NCI-H460 (cell line): ENCODE data around the gene HOXA10. TPM values are rescaled to one million over a fixed set of nuclear protein-coding genes. Genes with fewer than 3 reads are reported as not detected.
A peak's percentile ranks its signal among the peaks of the same experiment; 100 is the strongest.

Experiments
- DNase-seq: peaks from one replicate; pipeline ENCODE4 v3.0.0-alpha.2; 2016; ENCODE audit warnings: low read depth; ENCODE audit errors: extremely low read depth
- polyA plus RNA-seq: library from polyadenylated mRNA; depleted of rRNA; stranded (reverse); fragments of >200 nt; gene quantifications from 2 replicates; pipeline ENCODE4 v1.2.3, GENCODE V29; 2014; cell fraction: nucleus; rRNA removed
- total RNA-seq: library from RNA; depleted of rRNA; stranded (reverse); fragments of >200 nt; shearing (Covaris generic); gene quantifications from 2 replicates; pipeline ENCODE4 v1.2.3, GENCODE V29; 2014; rRNA removed

The HOXA10 gene
- 9.8 and 11.9 TPM in 2 replicates for total RNA-seq
- 5.8 and 14.1 TPM in 2 replicates for polyA plus RNA-seq

DNA sequence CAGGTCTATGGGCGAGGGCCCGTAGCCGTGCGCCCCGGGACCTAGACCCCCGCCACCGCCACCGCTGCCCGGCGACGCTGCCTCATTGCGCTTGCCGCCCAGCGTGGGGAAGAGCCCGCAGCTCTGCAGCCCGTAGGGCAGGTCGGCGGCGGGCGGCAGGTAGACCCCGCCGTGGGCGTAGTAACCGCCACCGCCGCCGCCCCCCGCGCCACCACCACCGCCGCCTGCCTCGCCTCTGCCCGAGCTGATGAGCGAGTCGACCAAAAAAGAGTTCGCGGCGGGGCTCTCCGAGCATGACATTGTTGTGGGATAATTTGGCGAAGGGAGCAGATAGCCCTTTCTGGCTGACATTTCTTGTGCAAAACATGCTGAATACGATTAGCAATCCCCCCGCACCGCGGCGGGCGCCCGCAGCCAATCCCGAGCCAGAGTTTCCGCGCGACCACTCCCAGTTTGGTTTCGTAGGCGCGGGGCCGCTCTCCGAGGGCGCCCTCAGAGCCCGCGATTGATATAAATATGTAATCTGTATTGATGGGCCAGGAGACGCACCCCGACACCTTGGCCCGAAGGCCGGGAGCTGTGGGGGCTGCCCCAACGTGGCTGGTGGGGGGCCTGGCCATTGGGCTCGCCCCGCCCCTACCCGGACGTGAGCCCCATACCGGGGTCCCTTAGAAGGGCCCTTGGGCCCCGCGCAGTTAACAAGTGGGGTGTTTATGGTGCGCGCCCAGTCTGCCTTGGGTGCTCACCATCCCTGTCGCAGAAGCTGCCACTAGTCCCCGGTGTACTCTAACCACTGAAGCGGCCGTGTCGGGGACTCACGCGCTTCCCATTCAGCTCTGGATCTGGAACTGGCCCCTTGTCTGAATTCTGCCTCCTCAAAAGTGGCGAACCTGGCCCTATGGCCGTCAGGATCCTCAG is at the start of gene HOXA10:
HOXA10 (minus strand) TSS at position 365 of the 918 bp plus-strand sequence; CDS start at position 351, 14 bp downstream.
- no peak for DNase-seq

DNA sequence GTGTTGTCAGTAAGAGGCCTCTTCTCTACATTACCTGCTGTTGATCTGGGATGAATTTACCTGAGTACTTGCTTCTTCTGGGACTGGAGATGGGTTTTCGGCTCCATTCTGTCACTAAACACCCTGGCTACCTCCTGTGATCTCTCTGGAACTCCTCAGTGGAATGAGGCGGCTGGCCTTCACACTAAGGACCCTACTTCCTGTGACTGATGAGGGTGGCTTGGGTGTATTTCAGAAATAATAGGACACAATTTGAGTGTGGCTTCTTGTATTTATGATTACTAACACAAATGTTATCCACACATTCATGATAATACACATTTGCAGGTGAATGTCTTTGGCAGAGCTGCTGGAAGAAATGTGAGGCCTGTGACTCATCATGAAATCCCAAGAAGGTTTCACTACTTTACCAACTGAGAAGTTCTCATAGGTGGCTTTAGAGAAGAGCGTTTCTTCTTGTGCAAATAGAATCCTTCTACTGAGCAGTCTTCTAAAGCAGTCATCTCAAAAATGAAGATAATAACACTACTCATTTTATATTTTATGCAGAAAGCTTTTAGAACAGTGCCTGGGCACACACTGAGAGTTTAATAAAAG is 47.2 kb upstream of the HOXA10 start:
- DNase-seq = no peak

DNA sequence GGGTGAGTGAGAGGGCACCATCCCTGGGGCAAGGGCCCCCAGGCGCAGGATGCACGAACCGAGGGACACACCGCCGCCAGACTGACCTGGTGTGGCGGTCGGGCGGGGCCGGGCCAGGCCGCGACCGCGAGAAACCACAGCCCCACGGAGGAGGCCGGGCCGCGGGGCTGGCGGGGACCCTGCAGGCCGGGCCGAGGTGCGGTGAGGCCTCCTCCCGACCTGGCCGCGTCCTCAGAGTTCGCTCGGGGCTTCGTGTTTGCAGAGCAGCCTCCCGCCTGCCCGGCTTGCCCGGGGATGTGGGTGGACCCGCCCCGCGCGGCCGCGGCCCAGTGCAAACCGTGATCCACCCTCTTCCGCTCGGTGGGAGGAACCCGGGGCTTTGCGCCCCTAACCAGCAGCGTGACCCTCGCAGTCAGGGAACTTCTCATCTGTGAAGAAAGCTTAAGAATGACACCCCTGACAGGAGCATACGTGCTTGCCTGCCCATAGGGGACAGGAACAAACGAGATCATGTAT is 46.4 kb upstream of the HOXA10 start:
- no peak for DNase-seq

DNA sequence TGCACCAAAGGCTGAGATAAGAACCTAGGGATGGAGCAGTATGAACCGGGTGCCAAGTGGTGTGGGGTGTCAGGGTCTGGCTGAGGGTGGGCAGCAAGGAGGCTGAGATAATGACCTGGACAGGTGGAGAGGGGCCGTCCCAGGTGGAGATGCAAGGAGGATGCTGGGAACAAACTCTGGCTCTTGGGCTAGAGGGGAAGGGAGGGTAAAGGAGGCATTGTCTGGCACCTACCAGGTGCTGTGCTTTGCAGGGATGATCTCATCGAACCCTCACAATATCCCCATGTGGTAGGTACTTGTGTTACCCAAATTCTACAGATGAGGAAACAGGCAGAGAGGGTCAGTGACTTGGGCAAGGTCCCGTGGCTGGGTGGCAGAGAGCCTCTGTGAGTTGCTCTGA is 45.7 kb upstream of the HOXA10 start:
- DNase-seq = no peak

DNA sequence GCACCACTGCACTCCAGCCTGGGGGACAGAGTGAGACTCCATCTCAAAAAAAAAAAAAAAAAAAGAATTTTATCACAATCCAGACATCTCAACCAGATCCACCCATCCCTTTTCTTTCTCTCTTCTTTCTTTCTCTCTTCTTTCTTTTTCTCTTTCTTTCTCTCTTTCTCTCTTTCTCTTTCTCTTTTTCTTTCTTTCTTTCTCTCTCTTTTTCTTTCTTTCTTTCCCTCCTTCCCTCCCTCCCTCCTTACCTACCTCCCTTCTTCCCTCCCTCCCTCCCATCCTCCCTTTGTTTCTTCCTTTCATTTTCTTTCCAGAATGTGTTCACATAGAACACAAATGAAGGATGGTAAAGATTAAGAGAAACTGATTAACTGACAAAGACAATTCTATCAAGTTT is 43.8 kb upstream of the HOXA10 start:
- no peak for DNase-seq

DNA sequence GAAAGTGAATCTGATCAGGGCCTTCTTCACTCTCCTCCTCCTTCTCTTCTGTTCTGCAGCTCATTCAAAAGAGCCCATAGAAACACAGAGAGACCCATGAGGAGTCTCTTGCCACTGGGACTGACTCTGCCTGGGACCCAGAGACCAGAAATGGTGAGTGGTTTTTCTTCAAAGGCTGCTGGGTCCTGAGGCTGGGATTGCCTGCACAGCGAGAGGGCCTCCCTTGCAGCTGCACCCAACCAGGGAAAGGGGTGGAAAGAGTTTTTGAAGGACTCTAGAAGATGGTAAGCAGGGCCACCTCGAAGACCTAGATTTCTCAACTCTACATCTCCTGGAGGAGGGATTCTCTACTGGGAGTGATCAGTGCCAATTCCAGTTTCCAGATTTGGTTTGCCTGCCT is 41.2 kb upstream of the HOXA10 start:
- no peak for DNase-seq

DNA sequence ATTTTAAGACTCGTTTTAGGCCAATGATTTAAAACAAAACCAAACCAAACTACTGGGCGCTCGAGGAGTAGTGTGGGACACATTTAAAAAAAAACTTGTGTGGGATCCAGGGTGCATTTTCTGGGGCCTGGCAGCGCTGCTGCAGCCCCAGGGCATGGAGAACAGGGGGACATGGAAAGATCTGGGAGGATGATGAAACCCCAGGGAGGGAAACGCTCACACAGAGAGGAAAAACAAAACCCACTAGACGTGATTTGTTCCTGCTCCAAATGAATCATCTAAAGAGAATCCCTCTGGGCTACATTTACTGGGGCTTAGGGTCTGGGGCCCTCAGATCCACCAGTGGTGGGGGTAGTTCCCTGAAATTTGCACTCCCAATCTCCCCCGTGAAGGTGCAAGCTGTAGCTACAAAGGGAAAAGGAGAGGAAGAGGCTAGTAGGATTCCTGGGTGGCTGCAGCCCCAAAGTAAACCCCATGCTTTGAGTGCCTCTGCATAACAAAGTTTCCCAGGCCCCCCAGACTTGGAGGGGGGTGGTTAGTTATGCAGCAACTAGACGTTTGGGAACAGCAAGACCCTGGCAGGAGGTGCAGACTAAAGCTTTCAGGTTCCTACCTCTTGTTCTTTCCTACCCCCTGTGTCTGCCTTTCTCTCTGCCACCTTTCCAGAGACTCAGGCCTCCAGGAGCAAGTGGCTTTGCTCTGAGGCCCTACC is 40.3 kb upstream of the HOXA10 start:
- DNase-seq = no peak

DNA sequence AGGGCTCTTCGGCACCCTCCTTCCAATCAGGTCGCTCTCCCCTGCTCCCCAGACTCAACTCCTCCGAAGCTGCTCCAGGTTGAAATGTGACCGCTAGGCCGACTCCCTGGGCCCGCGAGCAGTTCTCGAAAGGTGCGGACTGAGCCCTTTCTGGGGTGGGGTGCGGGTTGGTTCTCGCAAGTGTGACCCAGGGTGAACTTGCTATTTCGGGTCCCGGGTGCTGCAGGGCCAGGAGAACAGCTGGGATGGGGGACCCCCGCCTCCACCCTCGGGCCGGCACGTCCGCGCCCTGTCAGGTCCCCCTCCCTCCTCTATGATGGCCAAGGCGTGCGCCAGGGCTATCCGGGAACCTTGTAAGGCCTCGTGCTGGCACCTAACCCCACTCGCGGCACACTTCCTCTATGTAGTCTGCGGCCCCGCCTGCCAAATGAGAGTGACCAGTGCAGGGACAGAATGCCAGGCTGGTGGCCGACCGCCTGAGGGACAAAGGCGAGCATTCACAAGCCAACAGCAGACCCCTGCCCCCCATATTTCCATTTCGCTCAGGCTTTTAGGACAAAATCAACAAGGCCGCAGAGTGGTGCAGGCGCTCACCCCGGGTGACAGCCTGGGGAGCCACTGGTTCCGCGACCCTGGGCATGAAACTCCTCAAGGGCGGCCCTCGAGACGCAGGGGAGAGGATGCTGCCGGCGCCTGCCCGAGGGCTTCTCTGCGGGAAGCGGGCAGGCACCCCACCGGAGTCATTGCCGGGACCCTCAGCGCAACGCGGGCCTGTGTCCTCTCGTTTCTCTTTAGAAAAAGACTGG is 39.5 kb upstream of the HOXA10 start:
- DNase-seq = no peak

DNA sequence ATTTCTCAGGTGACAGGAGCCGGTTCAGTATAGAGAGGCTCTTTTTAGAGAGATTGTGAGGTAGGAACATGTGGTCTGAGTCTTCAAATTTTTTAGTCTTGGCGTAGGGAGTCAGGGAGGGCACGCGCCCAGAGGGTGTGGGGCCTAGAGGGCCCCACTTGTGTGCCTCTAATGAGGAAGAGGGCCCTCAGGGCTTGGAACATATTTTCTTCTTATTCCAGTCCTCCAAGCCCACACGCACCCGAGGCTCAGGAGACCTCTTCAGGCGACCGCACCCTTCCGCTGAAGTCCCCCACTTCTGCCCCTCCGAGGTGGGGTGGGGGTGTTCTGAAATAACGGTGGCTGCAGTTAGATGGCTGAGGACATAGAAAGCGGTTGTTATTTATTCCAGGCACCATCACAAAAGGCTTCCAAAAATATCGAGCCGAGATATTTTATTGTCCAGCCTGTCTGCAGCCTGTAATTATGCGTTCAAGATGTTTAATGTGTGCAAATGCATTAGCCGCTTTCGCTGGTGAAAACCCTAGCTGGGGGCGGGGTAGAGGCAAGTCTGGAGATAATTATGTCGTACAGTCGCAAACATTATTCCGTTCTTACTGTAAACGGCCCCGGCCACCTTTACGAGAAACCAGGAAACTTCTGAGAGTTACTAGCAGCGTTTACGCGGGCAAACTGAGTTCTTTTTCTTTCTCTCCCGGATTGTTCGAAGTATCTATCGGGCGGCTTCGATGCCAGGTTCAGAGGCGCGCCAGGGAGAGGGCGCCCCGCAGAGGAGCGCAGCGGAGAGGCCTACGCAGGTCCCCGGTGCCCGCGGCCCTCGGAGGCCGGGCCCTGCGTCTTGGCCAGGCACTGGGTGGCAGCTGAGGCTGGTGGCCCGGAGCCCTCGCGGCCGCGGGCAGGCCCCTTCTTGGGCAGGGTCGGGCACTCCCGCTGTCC is 38.6 kb upstream of the HOXA10 start:
- no peak for DNase-seq

DNA sequence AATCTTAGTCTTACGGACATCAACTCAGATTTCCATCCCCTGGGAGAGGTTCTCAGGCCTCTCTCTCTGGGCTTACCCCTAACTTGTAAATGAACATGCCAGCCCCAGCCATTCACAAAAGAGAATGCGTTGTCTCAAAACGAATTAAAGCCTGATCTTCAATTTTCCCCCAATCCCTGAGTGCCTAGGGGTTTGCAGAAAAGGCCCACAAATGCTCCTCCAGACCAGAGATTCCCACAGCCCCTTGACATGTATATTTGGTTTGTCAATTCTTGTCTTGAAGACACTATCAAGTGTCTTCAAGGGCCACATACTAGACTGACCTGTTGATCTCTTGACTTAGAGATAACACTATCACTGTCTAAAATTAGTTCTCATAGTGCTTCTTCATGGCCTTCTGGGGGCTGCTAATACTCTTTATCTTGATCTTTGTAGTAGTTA is 37.7 kb upstream of the HOXA10 start:
- DNase-seq = no peak

DNA sequence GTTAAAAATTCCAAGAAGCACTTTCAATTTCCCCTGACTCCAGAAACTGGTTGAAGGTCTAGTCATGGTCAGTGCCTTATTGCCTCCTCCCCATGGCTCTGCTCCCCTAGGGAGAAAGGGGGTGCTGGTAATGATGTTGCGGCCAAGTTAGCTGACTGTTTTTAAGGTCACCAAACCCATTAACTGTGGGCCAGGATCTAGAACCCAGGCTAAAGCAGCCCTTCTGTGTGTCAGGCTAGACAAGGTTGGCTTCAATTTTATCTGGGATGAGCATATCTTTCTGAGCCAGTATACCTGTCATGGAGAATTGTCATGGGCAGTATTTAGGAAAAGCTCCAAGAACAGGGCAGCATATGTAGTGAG is 36.9 kb upstream of the HOXA10 start:
- DNase-seq = no peak

DNA sequence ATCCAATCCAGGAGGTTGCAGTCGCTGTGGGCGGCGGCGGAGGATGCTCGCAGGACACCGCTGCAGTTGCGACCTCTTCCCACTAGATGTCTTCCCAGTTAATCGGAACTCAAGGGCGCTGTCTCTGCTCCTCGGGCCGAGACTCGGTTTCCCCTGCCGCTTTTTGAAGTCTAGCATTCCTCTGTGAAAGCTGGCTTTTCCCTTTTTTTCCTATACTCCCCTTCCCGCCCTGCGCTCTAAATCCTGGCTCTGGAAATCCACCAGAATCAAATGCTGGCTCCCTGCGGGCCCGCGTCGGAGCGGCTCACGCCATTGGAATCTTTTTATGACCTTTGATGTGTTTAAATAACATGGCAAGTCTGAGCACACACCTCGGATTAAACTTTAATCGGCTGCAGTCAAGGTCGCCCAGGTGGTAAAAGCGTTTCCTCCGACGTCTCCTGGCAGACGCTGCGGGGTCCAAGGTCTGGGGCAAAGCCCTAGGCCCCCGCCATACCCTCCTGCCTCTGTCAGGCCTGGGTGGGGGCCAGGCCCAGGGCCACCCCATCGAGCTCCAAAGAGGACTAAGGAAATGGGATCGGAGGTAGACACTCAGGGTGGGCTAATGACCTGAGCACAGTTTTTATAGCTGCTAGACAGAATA is 36.4 kb upstream of the HOXA10 start:
- DNase-seq = peak; percentile 53

DNA sequence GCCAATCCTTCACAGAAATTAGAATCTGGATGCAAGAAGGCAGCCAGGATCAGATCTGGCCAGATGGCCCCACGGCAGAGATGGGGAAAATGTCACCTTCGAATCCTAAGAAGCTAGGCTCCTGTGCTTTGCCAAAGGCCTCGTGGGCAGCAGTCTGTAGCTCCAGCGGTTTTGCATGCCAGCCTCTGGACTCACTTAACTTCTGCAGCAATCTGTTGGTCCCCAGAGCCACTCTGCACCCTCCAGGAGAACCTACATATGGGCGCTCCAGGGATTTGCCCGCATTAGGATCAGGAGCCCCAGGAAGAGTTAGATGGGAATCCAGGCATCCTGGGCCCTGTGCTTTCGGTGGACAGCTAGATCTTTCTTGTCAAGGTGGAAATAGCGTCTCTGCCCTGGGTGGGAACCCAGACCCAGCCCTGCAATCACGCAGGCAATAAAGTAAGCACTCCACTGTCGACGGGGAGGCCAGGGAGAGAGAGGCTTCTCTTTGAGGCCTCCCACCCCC is 35.9 kb upstream of the HOXA10 start:
- DNase-seq = no peak

DNA sequence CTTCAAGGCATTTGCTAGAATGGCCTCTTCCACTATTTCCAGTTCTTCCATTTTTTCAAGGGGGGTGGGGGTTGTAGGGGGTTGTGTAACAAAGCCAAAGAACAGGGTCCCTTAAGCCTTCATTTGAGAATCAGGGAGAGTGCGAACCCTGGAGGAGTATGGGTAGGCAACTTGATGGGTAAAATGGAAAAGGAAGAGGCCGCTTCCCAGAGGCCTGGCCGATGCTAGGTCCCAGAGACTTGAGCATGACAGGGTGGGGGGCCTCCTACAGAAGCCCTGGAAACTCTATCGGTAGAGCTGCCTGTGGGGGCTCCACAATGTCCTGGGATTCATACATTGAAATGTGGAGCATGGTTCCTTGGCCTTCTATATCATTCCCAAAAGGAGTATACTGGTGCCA is 34.9 kb upstream of the HOXA10 start:
- no peak for DNase-seq

DNA sequence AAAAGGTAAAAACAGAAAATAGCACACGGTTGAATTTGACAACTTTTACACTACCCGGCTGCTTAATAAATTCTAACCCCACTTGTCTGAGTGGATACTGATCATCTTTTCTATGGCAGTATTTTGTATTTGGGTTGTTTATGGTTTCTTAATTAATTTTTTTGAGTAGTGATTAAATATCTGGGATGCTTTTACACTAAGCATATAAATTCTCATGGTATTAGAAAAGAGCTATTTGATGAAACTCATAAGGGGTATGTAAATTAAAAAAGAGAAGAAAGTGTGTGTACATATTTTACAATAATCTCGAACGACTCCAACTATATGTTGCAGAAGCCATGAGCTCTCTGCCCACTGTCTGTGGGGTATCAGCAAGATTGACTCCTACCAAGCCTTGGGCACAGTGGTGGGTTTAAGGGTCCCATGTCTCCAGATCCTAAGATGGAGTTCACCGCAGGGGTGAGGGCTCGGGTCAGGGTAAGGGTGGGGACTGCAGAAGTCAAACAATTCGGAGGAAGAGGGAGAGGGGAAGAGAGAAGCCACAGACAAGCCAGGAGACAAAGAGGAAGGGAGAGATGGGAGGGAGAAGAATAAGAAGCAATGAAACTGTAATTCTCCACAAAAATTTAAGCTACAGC is 33.3 kb upstream of the HOXA10 start:
- no peak for DNase-seq

DNA sequence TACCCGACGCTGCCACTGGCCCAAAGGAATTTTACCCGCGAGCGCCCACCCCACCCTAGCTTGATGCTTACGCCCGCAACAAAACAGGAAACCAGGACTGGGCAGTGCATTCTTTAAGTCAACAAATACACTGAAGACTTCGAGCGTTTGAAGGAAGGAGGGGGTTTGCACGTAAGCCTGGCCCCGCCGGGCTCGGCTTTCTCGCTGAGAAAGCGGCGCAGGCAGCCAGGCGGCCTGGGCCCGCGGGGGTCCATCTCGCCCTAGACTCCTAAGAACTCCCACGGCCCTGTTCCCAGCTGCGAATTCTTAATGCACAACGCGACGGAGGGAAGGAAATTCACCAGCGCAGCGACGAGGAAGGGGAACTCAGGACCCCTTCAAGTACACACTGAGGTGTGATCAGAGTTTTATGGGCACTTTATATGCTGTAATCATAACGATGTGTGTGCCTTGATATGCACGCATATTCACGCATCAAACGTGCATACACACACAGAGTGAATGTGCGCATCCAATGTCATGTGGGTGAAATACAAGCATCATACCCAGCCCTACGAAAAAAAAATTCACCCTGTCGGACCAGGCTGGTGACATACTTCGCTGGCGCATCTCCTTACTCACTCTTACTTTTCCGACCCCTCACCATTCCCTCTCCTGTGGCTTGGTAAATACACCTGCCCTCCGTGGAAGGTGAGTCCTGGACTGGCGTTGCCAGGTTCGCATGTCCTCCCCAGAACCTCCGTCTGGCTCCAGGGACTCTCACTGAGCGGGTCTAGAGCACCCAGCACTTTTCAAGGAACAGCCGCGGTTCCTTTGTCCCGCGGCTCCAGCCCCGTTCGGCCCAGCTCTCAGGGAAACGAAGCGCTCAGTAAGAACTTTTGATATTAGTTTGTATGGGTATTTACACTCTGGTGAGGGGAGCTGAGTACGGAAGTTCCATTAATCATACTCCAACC is 31.5 kb upstream of the HOXA10 start:
- DNase-seq = no peak

DNA sequence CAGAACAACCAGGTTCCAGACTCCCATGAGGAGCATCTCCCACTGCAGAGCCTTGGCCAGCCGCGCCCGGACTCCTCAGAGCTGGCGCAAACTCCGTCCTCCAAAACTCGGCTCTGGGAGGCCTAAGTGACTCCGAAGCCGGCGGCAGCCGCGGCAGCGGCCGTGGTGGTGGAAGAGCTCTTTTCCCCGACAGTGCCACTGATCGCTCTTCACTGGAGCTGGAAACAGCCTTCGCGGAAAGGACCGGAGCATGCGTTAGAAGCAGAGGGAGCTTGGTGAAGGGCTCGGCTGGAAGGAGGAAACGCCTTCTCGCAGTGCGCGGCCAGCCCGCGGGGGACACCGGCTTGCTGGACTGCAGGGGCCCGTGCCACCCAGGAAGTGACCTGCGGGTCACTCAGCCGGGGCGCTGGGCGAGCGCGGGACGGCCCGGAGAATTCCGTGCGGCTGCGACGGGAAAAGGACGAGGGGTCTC is 30.8 kb upstream of the HOXA10 start:
- DNase-seq = no peak
